Skin of body (tissue), 2 donors: Measurements from ENCODE around the gene PCDHGB4. TPM values are rescaled to one million over a fixed set of nuclear protein-coding genes. Genes with fewer than 3 reads are reported as not detected.
"Not testable (repeated sequence)": the region's sequence is repeated elsewhere in the genome, so short reads cannot be mapped to it uniquely, and the experiment has no call there.

Source experiments
- DNase-seq: peaks from one replicate; lab custom pipeline; 2025; lab: John Stamatoyannopoulos, UW
- total RNA-seq: library from RNA; depleted of rRNA; stranded (reverse); fragments of >200 nt; gene quantifications from one replicate; pipeline ENCODE4 v1.2.3, GENCODE V29; 2014

PCDHGB4 gene
- total RNA-seq, 1 donor from 2014 or later = 6.1 TPM

DNA sequence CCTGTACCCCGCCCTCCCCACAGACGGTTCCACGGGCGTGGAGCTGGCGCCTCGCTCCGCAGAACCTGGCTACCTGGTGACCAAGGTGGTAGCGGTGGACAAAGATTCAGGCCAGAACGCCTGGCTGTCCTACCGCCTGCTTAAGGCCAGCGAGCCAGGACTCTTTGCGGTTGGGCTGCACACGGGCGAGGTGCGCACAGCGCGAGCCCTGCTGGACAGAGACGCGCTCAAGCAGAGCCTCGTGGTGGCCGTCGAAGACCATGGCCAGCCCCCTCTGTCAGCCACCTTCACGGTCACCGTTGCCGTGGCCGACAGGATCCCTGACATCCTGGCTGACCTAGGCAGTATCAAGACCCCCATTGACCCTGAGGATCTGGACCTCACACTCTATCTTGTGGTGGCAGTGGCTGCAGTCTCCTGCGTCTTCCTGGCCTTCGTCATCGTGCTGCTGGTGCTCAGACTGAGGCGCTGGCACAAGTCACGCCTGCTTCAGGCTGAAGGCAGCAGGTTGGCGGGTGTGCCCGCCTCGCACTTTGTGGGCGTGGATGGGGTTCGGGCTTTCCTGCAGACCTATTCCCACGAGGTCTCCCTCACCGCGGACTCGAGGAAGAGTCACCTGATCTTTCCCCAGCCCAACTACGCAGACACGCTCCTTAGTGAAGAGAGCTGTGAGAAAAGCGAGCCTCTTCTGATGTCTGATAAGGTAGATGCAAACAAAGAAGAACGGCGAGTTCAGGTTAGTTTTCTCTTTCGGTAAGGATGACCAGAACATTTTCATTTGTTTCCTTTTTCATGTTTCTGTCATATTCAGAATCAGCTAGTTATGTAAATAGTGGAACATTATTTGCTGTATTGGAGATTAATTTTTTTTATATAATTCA is 21.2 kb upstream of the PCDHGB4 start:
- no peak for DNase-seq

GRCh38 chr5:141369994-141370848 is 17.3 kb upstream of the PCDHGB4 start, which contains the start of gene PCDHGB3:
PCDHGB3 (plus strand) TSS chr5:141370242; CDS start chr5:141370395, 153 bp downstream.
- DNase-seq = no peak

DNA sequence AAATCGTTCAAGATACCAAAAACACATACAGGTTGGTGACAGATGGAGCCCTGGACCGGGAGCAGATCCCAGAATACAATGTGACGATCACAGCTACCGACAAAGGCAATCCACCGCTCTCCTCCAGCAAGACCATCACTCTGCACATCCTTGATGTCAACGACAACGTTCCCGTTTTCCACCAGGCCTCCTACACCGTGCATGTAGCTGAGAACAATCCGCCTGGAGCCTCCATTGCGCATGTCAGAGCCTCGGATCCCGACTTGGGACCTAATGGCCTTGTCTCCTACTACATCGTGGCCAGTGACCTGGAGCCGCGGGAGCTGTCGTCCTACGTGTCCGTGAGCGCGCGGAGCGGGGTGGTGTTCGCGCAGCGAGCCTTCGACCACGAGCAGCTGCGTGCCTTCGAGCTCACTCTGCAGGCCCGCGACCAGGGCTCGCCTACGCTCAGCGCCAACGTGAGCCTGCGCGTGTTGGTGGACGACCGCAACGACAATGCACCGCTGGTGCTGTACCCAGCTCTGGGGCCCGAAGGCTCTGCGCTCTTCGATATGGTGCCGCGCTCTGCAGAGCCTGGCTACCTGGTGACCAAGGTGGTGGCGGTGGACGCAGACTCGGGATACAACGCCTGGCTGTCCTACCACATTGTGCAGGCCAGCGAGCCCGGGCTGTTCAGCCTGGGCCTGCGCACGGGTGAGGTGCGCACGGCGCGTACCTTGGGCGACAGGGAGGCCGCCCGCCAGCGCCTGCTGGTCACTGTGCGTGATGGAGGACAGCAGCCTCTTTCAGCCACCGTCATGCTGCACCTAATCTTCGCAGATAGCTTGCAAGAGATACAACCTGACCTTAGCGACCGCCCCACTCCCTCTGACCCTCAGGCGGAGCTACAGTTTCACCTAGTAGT is 15.7 kb upstream of the PCDHGB4 start:
- DNase-seq = no peak

DNA sequence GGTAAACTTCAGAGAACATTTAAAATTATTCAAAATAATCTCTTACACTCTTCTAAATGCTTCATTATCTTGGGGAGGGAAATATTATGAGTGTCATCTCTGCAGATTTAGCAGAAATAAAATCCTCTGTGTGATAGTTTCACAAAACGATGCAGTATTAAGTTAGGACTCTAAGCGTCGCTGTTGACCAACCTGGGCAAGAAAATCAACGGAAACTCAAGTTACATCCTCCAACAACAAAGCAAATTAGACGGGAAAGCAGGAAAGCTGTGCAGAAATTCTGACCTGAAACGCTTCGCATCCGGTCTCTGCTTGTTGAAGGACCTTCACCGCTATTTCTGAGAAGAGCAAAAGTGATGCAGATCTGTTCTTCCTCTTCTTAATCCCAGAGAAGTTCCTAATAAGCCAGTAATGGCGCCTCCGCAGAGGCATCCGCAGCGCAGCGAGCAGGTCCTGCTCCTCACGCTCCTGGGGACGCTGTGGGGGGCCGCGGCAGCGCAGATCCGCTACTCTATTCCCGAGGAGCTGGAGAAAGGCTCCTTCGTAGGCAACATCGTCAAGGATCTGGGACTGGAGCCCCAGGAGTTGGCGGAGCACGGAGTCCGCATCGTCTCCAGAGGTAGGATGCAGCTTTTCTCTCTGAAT is 13.7 kb upstream of the PCDHGB4 start, which contains the start of gene PCDHGA6:
Gene PCDHGA6, plus strand, starts transcription at position 219 of the 645 bp plus-strand sequence. Its CDS starts 193 bp downstream, at position 412.
- DNase-seq = no peak

DNA sequence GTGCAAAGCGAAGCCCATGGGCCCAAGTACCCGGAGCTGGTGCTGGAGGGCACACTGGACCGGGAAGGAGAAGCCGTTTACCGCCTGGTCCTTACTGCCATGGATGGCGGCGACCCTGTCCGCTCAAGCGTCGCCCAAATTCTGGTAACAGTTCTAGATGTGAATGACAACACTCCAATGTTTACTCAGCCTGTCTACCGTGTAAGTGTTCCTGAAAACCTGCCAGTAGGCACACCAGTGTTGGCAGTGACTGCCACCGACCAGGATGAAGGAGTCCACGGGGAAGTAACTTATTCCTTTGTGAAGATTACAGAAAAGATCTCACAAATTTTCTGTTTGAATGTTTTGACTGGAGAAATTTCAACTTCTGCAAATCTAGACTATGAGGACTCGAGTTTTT is 12.9 kb upstream of the PCDHGB4 start:
- DNase-seq = no peak

- not testable (repeated sequence) for DNase-seq
Observed at GRCh38 chr5:141375444-141376155, 11.9 kb upstream of the PCDHGB4 start.

- no peak for DNase-seq
Observed at GRCh38 chr5:141382469-141383294, 4.8 kb upstream of the PCDHGB4 start, which contains the start of gene PCDHGA7. PCDHGA7 (plus strand) TSS chr5:141382742; CDS start chr5:141382900, 158 bp downstream.

GRCh38 chr5:141383345-141383744 is 4.2 kb upstream of the PCDHGB4 start:
- no peak for DNase-seq

GRCh38 chr5:141384471-141385267 is 2.8 kb upstream of the PCDHGB4 start:
- no peak for DNase-seq

DNA sequence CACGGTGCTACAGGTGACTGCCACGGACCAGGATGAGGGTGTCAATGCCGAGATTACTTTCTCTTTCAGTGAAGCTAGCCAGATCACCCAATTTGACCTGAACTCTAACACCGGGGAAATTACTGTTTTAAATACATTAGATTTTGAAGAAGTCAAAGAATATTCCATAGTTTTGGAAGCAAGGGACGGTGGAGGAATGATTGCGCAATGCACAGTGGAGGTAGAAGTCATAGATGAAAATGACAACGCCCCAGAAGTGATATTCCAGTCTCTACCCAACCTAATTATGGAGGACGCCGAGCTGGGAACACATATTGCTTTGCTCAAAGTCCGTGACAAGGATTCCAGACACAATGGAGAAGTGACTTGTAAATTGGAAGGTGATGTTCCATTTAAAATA is 1.2 kb downstream of the PCDHGB4 start:
- DNase-seq = no peak

DNA sequence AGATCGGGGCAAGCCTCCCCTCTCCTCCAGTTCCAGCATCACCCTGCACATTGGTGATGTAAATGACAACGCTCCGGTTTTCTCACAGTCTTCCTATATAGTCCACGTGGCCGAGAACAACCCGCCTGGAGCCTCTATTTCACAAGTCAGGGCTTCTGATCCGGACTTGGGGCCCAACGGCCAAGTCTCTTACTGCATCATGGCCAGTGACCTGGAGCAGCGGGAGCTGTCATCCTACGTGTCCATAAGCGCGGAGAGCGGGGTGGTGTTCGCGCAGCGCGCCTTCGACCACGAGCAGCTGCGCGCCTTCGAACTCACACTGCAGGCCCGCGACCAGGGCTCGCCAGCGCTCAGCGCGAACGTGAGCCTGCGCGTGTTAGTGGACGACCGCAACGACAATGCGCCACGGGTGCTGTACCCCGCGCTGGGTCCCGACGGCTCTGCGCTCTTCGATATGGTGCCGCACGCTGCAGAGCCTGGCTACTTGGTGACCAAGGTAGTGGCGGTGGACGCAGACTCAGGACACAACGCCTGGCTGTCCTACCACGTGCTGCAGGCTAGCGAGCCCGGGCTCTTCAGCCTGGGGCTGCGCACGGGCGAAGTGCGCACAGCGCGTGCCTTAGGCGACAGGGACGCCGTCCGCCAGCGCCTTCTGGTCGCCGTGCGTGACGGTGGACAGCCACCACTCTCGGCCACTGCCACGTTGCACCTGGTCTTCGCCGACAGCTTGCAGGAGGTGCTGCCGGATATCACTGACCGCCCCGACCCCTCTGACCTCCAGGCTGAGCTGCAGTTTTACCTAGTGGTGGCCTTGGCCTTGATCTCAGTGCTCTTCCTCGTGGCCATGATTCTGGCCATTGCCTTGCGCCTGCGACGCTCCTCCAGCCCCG is 1.9 kb downstream of the PCDHGB4 start:
- no peak for DNase-seq

- DNase-seq = no peak
Observed at GRCh38 chr5:141392429-141393198, 5.1 kb downstream of the PCDHGB4 start, which contains the start of gene PCDHGA8. PCDHGA8 (plus strand) TSS chr5:141392633; CDS start chr5:141392814, 181 bp downstream.

DNA sequence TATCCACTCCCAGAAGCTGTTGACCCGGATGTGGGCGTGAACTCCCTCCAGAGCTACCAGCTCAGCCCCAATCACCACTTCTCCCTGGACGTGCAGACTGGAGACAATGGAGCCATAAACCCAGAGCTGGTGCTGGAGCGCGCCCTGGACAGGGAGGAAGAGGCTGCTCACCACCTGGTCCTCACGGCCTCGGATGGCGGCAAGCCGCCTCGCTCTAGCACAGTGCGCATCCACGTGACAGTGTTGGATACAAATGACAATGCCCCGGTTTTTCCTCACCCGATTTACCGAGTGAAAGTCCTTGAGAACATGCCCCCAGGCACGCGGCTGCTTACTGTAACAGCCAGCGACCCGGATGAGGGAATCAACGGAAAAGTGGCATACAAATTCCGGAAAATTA is 5.8 kb downstream of the PCDHGB4 start:
- no peak for DNase-seq

DNA sequence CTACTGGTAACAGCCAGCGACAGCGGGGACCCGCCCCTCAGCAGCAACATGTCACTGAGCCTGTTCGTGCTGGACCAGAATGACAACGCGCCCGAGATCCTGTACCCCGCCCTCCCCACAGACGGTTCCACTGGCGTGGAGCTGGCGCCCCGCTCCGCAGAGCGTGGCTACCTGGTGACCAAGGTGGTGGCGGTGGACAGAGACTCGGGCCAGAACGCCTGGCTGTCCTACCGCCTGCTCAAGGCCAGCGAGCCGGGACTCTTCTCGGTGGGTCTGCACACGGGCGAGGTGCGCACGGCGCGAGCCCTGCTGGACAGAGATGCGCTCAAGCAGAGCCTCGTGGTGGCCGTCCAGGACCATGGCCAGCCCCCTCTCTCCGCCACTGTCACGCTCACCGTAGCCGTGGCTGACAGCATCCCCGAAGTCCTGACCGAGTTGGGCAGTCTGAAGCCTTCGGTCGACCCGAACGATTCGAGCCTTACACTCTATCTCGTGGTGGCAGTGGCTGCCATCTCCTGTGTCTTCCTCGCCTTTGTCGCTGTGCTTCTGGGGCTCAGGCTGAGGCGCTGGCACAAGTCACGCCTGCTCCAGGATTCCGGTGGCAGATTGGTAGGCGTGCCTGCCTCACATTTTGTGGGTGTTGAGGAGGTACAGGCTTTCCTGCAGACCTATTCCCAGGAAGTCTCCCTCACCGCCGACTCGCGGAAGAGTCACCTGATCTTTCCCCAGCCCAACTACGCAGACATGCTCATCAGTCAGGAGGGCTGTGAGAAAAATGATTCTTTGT is 7.1 kb downstream of the PCDHGB4 start:
- DNase-seq = not testable (repeated sequence)
